Activated T-helper 1 cell treated with anti-CD3 and anti-CD28 coated beads, Interleukin-2, amount 50 U/mL, for 16 hours (primary cell): Measurements from ENCODE around the gene ITGB7.

Source experiments
- DNase-seq, 2 donors: peaks; one replicate each; pipeline ENCODE4 v3.0.0-alpha.2; 2020; ENCODE audit warnings: low read depth in 1 of 2, low spot score in 1 of 2

Gene ITGB7

DNA sequence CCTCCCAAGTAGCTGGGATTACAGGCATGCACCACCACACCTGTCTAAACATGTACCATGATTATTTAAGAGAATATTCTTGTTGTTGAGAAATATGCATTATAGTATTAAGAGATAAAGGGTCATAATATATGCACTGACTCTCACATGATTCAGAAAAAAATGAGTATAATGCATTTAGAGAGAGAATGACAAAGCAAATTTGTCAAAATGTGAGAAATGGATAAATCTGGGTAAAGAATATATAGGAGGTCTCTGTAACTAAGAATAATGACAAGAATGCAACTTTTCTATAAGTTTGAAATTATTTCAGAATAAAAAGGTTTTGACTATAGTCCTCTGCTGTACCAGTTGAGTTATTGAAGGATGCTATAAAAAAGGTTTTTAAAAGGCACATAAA is 54.7 kb downstream of the ITGB7 start:
- no peak for DNase-seq

DNA sequence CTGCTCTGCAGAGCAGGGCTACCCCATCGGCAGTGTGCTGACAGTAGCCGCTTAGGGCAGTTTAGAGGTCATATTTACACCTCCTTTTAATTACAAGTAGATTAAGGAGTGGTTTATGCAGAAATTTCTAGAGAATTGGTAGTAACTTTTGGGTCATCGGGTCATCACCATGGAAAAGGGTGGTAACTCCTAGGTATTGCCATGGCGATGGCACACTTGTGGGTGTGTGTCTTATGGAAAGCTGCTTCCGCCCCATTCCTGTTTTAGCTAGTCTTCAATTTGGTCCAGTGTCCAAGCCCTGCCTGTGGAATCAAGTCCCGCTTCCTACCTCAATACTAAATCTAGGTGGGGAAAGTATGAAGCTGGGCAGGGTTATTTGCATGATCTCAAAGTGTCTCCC is 56.0 kb downstream of the ITGB7 start:
- no peak for DNase-seq

DNA sequence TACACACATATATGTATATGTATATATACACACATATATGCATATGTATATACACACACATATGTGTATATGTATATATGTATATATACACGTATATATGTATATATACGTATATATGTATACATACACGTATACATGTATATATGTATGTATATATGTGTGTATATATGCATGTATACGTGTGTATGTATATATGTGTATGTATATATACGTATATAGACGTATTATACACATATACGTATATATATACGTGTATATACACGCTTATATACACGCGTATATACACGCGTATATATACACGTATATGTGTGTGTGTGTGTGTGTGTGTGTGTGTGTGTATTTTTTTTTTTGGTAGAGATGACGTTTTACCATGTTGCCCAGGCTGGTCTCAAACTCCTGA is 59.4 kb downstream of the ITGB7 start:
- DNase-seq: no peak

GRCh38 chr12:53147181-53147580 is 59.9 kb downstream of the ITGB7 start:
- no peak for DNase-seq

DNA sequence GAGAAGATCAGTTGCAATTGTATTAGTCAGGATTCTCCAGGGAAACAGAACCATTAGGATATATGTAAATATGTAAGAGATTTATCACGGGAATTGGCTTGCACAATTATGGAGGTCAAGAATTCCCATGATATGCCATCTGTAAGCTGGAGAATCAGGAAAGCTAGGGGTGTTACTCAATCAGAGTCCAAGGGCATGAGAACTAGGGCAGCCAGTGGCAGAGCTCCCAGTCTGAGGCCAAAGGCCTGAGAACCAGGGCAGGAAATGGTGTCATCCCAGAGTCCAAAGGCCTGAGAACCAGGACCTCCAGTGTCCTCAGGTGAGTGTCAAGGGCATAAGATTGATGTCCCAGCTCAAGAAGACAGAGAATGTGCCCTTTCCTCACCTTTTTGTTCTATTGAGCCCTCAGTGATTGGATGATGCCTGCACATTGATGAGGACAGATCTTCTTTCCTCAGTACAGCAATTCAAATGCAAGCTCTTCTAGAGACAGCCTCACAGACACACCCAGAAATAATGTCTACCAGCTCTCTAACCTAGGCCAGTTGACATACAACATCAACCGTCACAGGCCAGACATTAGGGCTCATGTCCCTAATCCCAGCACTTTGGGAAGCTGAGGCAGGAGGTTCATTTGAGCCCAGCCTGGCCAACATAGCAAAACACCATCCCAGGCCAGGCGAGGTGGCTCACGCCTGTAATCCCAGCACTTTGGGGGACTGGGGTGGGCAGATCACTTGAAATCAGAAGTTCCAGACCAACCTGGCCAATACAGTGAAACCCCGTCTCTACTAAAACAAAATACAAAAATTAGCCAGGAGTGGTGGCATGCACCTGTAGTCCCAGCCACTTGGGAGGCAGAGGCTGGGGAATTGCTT is 61.4 kb downstream of the ITGB7 start:
- no peak for DNase-seq

DNA sequence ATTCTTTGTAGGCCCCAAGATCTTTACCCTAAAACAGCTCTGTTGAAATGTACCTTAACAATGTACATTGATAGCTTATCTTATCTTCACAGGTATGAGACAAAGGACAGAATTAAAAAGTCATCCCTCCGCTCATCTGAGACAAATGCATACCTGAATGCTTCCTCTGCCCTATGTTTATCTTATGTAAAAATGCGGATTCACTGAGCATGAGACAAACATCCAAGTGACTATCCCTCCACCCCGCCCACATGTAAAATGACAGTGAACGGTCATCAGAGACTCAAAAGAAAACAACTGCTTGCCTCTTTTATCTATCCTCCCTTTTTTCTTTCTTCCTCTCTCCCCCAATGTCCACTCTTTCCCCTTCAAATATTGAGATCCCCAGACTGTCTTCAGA is 63.7 kb downstream of the ITGB7 start:
- DNase-seq: no peak
